Stomach (tissue), 4 donors: ENCODE measurements around the gene RPL37A.

Experiments used
- CTCF ChIP-seq, 7 experiments: fragments of 450-650 bp in 4 of 7; fragments of 200-600 bp in 3 of 7; sonication (generic) in 3 of 7; IDR thresholded peaks; one replicate each; pipeline ENCODE4 v1.5.1; 2016 to 2019; ENCODE audit warnings: antibody characterized with exemption in 7 of 7, control low read depth in 2 of 7, mild to moderate bottlenecking in 1 of 7
- POLR2A ChIP-seq, 4 donors: fragments of 450-650 bp; IDR thresholded peaks; one replicate each; pipeline ENCODE4 v1.6.1; 2016; ENCODE audit warnings: antibody characterized with exemption in 4 of 4, control low read depth in 2 of 4, mild to moderate bottlenecking in 1 of 4, moderate library complexity in 1 of 4
- POLR2AphosphoS5 ChIP-seq, 3 donors: sonication (generic); formaldehyde crosslinking; IDR thresholded peaks; one replicate each; pipeline ENCODE4 v1.6.1; 2016; ENCODE audit warnings: antibody characterized with exemption in 3 of 3

GRCh38 chr2:216503159-216503629, 4.5 kb downstream of the RPL37A start:
- TF ChIP-seq CTCF (IDR thresholded peaks at IDR 0.05) = no peak
- no peak for TF ChIP-seq POLR2A (IDR thresholded peaks at IDR 0.05)
- no peak for TF ChIP-seq POLR2AphosphoS5 (IDR thresholded peaks at IDR 0.05)
